Globus pallidus (tissue), 1 donor: ENCODE data around the gene KDELR3.

Experiments
- DNase-seq: peaks from one replicate; pipeline ENCODE4 v3.0.0-alpha.2; 2015; ENCODE audit warnings: low spot score

KDELR3 gene

DNA sequence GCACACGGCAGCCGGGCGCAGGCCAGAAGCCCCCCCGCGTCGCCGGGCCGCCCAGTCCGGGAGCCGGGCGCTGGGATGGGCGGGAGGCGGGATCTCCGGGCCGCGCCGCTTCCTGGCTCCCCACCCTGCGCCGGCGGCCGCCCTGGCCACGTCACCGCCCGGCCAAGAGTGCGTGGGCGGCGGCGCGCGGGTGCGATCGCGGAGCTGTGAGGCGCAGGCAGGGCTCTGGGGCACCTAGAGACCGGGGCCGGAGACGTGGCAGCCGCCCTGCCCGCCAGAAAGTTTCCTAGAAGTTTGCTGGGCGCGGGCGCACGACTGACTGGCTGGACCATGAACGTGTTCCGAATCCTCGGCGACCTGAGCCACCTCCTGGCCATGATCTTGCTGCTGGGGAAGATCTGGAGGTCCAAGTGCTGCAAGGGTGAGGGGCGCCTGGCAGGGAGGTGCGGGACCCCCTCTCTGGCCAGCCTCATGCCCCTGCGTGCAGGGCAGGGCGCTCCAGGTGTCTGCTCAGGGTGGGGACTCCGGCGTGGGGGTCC is at the start of gene KDELR3:
Gene KDELR3 (plus strand): TSS at position 193 of the 539 bp plus-strand sequence. CDS start 138 bp downstream, at position 331.
- DNase-seq, result no peak

DNA sequence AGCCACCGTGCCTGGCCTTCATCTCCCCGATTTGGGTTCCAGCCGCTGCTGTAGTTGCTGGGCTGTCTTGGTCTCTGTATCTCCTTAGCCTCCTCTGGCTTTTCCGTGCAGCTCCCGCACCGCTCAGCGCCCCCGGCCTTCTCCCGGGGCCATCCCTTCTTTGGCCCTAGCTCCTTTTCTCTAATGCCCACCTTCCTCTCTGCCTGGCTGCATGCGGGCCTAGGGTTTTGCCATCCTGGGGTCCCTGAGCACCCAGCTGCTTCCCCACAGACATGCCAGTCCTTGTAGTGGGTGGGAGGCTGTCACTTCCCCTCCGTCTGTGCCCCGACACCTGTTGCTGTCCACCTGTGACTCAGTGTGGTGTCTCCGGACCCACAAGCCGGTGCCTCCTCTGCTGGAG is 49.3 kb upstream of the KDELR3 start:
- no peak for DNase-seq

DNA sequence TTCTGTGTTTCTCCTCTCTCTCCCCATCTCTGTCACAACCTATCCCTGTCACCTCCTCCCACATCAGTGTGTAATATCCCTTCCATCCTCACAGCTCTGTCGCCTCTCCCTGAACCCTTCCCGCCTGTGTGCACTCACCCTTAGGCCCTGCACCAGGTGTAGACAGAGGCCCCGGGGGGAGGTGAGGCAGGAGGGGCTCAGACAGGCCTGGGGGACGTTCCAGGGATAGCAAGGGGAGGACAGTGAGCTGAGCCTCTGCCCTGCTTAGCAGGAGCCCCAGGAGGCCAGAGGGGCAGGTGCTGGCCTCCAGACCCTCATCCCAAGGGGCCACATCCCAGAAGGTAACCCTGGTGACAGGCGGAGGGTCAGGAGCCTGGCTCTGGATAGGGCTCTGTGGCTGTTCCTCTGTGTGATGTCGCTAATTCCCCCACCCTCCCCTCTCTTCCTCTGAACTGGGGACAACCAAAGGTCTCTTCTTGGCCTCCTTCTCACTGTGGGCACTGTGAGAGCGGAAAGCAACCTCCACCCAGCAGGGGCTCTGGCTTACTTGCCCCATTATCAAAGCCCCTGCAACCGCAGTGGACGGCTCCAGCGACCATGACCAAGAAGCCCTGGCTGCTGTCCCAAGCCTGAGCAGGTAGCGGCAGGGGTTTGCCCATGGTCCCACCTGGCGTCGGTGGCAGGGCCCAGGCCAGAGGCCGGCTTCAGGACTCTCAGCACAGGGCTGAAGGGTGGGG is 48.6 kb upstream of the KDELR3 start:
- no peak for DNase-seq

DNA sequence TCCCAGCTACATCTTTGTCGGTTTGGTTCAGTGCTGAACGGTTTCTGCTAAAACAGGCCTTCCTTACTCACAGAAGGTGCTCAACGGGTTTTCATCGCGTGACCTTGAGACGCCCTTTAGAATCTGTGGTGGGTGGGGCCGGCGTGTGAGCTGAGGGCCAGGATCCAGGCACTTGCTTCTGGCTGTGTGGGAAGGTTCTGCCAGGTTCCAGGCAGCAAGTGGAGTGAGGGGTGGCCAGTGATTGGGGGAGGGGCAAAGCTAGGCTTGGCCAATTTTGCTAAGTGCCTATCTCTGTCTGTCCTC is 48.1 kb upstream of the KDELR3 start:
- DNase-seq, result no peak

DNA sequence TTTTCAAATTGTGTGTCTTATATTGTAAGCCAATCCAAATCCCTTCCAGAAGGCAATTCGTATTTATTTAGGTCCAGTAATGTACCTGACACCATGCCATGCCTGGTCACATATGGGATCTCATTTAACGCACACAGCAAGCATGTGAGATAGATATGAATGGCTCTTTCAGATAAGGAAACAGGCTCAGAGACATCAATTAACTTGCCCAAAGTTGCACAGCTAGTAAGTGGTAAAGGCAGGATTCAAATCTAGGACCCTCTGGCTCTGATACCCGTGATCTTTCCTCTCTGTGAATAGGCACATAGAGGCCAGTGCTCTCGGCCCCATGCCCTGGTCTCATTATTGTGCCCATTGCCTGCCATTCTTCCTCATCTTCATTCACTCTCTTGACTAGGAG is 47.2 kb upstream of the KDELR3 start:
- DNase-seq, result no peak

DNA sequence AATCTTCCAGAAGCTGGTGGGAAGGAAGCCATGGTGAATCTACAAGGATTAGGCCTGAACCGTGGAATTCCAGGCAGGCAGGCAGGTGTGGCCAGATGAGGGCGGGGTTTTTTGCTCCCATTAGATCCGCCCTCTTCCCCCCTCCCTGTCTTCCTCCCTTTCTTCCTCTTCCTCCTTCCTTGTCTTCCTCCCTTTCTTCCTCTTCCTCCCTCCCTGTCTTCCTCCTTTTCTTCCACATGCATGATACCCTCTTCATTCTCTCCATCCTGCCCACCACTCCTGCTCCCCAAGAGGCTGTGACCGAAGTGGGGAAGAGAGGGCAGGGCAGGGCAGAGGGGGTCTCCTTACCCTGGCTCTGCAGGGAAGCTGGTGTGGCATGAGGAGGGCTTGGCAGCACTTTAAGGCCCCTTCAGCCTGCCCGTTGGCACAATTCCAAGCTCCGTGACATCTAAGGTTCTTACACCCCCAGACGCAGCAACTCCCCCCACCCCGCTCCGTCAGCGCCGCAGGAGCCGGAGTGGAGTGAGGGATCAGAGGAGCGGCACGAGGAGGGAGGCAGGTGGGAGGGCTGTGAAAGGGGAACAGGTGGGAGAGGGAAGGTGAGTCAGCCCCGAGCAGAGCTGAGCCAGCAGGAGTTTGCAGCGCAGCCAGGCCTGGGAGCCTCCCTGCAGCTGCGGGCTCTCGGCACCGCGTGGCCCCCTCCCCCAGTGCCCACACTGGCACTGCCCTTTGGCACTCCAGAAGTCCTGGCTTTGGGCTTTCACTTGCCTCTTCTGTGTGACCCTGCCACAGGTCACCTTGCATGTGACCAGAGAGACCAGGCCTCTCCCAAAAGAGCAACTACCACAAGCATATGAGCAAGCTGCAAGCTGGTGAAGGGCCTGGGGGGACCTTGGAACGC is 45.0 kb upstream of the KDELR3 start:
- DNase-seq, result no peak

DNA sequence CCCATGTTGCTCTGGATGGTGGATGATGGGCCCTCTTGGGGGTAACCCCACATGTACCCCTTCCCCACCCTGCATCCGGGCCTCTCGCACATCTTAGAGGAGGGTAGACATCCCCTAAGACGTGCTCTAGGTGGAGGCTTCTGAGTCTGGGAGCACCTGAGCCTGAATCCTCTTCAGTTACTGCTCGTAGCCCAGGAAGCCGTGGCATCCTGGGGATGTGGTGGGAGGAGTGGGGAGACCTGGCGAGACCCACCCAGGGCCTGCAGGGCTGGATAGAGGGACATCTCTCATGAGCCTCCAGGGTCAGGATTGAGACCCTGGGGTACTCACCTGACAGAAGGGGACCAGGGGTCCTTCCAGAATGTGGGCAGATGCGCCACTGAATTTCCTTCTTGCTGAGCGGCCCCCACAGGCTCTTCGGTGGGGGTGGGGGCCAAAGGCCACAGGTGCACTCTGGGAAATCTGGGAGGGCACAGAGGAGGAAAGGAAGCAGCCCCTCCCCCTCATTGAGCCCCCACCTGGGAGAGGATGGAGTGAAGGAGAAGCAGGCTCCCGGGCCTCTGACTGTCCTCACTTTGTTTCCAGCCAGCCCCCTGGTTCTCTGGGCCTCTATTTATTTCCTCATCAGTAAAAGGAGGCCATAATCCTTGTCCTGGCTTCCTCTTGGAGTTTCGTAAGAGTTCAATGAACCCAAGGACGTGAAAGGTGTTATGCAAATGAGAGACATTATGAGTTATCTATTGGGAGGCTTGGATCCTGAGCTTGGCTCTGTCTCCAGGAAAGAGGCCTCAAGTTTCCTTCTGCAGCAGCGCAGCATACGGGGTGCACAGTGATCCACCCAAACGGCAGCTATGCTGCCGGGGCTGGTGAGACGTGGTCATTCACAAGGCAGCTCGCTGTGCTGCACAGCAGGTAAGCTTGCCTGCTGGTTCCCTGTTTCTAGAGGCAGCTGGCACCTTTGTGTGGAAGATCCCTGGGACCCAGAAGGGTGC is 44.1 kb upstream of the KDELR3 start:
- DNase-seq, result no peak

DNA sequence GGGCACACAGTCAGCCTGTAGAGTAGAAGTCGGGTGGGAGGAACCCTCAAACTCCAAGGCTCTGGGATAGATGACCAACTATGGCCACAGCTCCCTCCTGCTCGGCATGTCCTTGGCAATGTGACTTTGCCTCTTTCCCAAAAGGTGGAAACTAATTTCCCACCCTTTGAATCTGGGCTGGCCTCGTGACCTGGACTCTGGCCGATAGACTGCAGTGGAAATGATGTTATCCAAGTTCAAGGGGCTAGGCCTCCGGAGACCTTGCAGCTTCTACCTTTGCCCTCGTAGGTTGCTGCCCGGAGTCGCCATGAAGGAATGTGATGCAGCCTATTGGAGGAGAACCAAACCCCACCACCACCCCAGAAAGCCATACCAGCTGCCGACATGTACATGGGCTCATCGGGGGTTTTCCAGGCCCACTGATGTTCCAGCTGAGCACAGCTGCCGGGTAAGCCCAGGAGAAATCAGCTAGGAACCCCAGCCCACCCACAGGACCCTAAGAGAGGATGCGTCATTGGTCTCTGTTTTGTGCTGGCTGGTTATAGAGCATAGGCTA is 43.3 kb upstream of the KDELR3 start:
- DNase-seq, result no peak

DNA sequence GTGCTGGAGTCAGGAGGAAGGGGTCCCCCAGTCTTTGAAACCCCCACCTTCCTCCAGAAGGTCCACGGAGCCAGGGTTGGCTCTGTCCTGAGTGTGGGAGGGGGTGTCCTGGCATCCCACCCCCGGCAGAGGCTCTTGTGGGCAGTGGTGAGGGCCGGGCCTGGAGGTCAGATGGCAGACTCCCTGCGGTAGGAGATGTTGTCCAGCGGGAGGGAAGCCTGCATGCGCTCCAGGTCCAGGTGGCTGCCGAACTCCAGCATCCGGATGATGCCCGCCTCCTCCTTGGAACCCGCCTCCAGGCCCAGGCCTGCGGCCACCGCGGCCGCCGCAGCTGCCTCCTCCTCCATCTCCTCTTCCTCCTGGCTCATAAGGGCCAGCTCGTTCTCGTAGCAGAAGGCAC is 41.3 kb upstream of the KDELR3 start:
- DNase-seq, result no peak

DNA sequence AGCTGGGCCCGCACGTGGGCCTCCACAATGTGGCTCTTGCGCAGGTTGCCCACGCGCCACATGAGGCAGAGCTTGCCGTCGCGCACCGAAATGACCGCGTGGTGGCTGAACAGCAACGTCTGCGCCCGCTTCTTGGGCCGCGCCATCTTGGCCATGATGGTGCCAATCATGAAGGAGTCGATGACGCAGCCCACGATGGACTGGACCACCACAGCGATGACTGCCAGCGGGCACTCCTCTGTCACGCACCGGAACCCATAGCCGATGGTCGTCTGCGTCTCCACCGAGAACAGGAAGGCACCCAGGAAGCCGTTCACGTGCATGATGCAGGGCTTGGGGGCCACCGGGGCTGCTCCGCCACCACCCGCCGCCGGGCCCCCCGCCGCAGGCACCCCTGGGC is 40.4 kb upstream of the KDELR3 start:
- DNase-seq, result no peak

DNA sequence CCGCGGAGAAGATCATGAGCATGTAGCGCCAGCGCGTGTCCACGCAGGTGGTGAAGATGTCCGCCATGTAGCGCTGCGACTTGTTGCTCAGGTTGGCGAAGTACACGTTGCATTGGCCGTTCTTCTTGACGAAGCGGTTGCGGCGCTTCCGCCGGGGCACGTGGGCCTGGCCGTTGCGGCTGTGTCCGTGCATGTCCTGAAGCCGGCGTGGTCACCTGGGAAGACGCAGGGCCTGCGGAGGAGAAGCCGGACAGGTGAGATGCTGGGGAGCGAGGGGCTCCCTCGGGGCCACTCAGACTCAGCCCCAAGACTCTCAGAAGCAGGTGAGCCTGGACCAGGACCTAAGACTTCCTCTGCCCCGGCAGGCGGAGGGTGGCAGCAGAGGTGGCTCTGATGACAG is 40.0 kb upstream of the KDELR3 start:
- no peak for DNase-seq

DNA sequence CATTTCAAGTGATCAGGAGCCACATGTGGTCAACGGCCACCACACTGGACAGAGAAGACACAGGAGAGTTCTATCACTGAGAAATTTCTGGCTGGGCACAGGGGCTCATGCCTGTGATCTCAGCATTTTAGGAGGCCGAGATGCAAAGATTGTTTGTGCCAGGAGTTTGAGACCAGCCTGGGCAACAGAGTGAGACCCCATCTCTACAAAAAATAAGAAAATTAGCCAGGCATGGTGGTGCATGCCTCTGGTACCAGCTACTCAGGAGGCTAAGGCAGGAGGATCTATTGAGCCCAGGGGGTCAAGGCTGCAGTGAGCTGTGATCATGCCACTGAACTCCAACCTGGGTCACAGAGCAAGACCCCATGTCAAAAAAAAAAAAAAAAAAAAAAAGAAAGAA is 39.2 kb upstream of the KDELR3 start:
- no peak for DNase-seq

DNA sequence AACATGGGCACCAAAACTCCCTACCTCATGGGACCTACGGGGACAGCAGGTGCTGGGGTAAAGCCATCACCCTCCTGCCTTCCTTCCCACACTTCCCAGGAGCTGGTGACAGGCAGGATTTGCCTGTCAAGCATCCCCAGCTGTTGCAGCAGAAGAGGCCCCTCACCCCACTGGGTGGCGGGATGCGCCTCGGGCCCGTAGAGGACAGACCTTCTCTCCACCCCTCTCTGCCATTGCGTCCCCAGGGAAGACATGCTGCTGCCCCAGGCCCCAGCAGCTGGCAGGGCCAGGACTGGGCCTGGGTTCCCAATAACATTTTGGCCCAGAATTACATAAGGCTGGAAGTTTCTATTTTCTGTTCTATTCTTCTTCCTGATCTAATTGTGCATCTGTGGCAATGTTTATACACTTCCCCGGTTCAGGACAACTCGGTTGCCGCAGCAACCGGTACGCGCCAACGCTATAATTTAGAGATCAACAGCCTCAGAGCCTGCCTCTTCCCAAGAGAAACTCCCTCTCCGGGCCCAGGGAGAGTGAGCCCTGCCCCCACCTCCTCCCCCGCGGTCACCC is 38.3 kb upstream of the KDELR3 start:
- no peak for DNase-seq

DNA sequence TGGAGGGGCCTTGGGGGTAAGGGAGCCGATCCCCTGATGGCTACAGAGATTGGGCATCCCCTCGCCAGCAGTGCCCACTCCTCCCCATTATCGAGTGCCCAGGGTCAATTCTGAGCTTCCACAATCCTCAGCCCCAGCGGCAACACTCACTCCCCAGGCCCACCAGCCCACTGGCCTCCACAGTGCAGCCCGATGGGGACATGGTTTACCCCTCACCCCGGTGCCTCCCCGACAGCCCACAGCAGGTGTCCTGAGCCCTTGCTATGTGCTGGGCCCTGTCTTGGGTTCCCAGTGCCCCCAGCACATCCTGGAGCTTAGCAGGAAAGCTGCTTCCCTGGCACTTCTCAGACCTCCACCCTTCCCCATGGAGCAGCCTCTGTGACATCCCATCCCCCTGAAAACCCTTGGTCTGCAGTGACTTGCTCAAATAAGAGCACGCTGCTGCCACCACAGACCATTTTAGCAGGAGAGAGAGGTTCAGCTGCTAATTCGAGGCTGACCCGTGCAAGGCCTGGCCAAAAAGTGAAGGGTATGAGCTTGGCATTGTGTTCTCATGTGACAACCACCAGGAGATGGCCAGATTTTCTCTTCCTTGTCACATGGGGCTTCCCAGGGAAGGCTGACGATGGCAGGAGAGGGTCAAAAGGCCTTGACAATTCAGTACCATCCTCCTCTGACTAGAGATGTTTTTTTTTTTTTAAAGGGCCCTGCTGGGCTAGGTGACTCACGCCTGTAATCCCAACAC is 36.5 kb upstream of the KDELR3 start:
- no peak for DNase-seq

DNA sequence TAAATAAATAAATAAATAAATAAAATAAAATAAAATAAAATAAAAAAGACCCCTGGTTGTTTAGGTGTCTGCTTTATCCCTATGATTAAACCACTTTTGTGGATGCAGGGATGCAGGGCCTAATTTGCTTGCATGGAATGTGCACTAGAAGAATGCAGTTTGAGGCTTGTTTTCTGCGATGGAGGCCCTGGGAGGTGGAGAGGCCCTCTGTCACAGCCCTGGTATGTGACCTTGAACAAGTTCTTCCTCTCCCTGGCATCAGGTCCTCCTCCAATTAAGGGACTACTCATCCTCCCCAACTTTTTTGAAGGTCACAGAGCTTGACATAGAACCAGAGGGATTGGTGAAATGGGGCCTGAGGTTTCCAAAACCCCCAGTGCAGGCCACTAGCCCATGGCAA is 35.6 kb upstream of the KDELR3 start:
- no peak for DNase-seq

DNA sequence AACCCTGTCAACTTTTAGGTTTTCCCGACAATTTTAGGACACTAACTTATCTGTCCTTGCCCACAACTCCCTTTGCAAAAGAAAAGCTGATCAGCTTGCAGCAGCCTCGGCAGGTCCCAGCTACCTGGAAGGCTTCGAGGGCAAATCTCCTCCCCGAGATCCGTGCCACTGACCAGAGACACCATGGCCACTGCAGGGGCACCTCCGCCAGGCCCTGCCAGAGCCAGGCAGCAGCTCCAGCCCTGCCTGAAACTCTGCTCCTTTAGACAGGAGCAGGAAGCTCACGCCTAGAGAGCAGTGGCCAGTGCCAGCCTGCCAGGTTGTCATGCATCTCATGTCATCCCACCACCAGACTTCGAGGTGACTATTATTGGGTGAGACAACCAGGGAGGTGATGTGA is 34.0 kb upstream of the KDELR3 start:
- no peak for DNase-seq

DNA sequence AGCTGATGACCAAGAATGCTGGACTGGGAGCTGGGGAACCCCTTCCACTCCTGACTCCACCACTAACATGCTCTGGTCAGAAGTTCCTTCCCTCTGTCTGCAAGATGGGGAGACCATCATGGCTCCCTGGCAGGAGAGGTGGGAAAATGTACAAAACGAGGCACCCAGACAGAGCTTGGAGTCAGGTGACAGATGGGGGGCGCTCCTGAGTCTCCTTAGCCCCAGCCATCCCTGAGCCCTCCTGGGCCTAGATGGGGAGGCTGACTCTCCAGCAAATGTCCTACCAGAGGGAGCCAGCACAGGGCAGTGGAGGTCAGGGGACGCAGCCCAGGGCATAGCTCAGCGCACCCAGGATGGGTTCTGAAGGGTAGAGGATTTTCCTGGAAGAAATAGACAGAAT is 32.9 kb upstream of the KDELR3 start:
- DNase-seq, result no peak

DNA sequence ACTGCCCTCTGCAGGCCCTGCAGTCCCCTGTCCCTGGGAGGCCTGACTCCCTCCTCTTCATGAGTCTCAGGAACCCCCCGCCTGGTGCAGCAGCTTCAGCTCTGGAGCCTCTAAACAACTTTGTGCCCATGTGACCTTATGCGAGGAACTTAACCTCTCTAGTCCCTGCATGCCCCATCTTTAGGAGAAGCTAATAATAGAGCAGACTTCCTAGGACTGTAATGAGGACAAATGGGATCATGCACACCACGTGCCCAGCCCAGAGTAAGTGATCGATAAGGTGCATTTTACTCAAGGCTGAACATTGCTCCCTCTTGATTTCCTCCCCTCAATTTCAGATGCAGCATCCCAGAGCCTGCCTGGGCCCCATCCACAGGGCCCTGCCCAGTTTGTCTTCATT is 31.9 kb upstream of the KDELR3 start:
- DNase-seq, result no peak

DNA sequence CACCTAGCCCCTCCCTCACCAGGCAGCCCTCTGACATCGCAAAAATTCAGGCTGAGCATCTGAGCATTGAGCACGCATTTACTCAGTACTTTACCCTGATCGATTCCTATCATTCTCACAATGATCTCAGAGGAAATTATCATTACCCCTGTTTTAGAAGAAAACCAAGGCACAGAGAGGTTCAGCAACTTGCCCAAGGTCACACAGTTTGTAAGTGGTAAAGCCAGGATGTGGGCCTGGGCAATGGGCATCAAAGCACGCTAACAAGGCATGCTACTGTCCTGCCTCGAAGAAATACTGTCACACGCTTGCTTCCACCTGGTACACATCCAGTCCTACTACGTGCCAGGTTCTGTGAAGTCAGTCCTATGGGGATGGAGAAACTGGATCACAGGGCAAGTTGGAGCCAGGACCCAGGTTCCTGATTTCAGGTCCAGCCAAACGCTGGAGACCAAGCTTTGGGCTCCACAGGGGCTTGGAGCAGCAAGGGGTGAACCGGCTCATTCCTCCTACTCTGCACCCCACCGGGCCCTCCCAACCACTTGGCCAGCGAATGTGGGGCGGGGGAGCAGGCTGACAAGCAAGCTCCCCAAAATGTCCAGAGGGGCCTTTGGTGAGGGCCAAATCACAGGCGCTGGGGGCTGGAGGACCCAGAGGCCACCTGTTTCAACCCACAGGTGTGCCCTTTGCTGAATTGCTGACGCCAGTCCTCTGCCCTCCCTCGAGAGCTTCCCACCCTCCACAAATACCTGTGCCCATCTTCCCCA is 31.1 kb upstream of the KDELR3 start:
- no peak for DNase-seq

DNA sequence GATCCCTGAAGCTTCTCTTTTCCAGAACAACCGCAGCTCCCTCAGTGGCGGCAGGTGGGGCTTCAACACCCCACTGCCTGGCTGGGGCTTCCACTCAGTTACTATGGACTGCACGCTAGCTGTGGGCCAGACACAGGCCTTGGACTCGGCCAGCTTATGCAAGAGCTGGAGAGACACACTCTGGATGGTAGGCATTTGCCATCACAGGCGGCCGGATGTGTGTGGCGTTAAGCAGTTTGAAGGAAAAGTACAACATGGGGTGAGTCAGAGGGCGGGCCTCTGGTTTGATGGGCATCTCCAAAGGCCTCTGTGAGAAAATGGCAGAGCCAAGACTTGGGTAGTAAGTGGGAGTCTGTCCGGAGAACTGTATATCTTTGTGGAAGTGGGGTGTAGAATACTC is 30.5 kb upstream of the KDELR3 start:
- no peak for DNase-seq
